Fibroblast of skin of abdomen (primary cell): ENCODE data around the gene FOXJ3.

Experiments used
- DNase-seq: peaks from one replicate; pipeline ENCODE4 v3.0.0-alpha.2; 2013

The FOXJ3 gene

GRCh38 chr1:42334240-42335049 is 590 bp downstream of the FOXJ3 start:
- DNase-seq: peak; percentile 46

- no peak for DNase-seq
Observed at GRCh38 chr1:42333662-42334239, 1.3 kb downstream of the FOXJ3 start.

GRCh38 chr1:42332877-42333276 is 2.2 kb downstream of the FOXJ3 start:
- DNase-seq: no peak

GRCh38 chr1:42330215-42330614 is 4.8 kb downstream of the FOXJ3 start:
- DNase-seq: no peak

GRCh38 chr1:42328916-42329496 is 6.0 kb downstream of the FOXJ3 start:
- no peak for DNase-seq

- no peak for DNase-seq
Observed at GRCh38 chr1:42328047-42328625, 6.9 kb downstream of the FOXJ3 start.

GRCh38 chr1:42325014-42325402 is 10.0 kb downstream of the FOXJ3 start:
- no peak for DNase-seq

- no peak for DNase-seq
Observed at GRCh38 chr1:42324398-42325013, 10.5 kb downstream of the FOXJ3 start.

- DNase-seq: no peak
Observed at GRCh38 chr1:42323551-42323950, 11.5 kb downstream of the FOXJ3 start.

GRCh38 chr1:42322577-42322976 is 12.5 kb downstream of the FOXJ3 start:
- DNase-seq: peak; percentile 62

- no peak for DNase-seq
Observed at GRCh38 chr1:42321731-42322130, 13.3 kb downstream of the FOXJ3 start.

- no peak for DNase-seq
Observed at GRCh38 chr1:42320708-42321107, 14.3 kb downstream of the FOXJ3 start.

- no peak for DNase-seq
Observed at GRCh38 chr1:42319871-42320484, 15.1 kb downstream of the FOXJ3 start.

GRCh38 chr1:42319128-42319851 is 15.7 kb downstream of the FOXJ3 start:
- peak; percentile 75 for DNase-seq

- DNase-seq: peak; percentile 60
Observed at GRCh38 chr1:42318601-42319000, 16.4 kb downstream of the FOXJ3 start.

- DNase-seq: no peak
Observed at GRCh38 chr1:42317308-42317707, 17.7 kb downstream of the FOXJ3 start.

GRCh38 chr1:42316292-42316691 is 18.7 kb downstream of the FOXJ3 start:
- no peak for DNase-seq

- no peak for DNase-seq
Observed at GRCh38 chr1:42315500-42315899, 19.5 kb downstream of the FOXJ3 start.

GRCh38 chr1:42313970-42314369 is 21.1 kb downstream of the FOXJ3 start:
- DNase-seq: no peak

- no peak for DNase-seq
Observed at GRCh38 chr1:42312576-42313212, 22.3 kb downstream of the FOXJ3 start.

GRCh38 chr1:42311897-42312296 is 23.1 kb downstream of the FOXJ3 start:
- no peak for DNase-seq
